GM18868 (cell line): ENCODE measurements around the gene STIP1.
"Not testable (repeated sequence)": the region's sequence is repeated elsewhere in the genome, so short reads cannot be mapped to it uniquely, and the experiment has no call there.

Experiments used
- ATAC-seq: cut with Tn5 transposase; IDR thresholded peaks from one replicate; pipeline ENCODE4 v1.9.1; 2021; ENCODE audit warnings: mild to moderate bottlenecking, moderate library complexity; ENCODE audit not compliant: unreplicated experiment

The STIP1 gene

DNA sequence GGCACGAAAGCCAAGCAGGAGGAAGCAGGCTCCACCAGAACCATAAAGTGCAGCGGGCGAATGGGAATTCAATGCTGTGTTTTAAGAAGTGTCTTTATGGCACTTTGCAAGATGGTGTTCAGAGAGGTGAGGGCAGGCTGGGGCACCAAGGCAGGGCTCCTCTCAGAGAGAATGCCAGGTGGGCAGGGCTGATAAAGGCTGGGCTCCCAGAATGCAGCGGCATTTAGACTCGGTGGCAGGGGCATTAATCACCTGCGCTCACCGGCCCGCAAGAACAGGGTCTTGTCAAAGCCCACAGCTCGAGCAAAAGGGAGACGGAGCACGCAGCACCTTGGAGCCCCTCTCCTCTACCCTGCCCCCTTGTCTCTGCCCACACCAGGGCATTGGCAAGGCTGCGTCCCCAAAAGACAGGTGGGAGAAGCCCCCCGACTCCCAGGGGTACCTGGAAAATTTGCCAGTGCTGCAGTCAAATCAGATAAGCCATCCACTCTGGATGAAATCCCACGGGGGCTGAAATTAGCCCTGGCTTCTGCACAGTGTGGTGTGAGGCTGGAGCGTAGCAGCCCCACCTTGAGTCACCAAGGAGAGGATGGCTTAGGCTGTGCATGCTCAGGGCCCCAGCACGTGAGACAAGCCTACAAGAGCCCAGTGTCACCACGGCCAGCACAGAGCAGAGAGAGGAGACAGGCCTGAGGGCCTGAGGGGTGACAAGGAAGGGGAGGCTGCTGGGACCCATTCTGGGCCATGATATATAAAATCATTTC, 28.2 kb upstream of the STIP1 start:
- no peak for ATAC-seq

DNA sequence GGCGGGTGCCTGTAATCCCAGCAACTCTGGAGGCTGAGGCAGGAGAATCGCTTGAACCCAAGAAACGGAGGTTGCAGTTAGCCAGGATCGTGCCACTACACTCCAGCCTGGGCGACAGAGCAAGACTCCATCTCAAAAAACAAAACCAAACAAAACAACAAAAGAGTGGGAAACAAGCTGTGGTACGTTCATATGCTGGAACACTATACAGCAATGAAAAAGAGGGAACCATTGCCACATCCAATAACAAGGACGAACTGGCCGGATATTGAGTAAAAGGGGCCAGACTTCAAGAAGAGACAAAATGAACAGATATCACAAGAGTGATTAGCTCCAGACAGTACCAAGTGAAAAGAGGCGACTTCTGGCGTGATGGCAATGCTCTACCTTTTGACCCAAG, 24.9 kb upstream of the STIP1 start:
- ATAC-seq = no peak

DNA sequence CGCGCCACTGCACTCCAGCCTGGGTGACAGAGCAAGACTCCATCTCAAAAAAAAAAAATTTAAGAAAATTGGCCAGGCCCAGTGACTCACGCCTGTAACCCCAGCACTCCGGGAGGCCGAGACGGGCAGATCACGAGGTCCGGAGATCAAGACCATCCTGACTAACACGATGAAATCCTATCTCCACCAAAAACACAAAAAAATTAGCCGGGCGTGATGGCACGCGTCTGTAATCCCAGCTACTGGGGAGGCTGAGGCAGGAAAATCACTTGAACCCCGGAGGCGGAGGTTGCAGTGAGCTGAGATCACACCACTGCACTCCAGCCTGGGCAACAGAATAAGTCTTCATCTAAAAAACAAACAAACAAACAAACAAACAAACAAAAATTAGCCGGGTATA, 23.2 kb upstream of the STIP1 start:
- ATAC-seq = not testable (repeated sequence)

DNA sequence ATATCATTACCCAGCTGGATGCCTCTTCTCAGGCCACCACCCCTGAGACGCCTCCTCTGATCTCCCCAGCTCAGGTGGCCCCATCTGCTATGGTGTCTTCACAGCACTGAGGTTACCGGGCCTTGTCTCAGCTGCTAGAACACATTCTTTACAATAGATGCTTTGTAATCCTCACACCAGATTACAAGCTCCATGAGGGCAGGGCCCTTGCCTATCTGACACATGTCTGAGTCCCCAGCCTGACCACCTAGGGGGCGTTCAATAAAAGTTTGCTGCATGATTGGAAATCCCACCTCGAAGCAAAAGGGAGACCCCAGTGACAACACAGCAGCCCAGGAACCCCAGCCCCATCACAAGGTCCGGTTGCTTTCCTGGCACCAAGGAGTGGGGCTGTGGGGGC, 22.0 kb upstream of the STIP1 start:
- ATAC-seq = no peak

DNA sequence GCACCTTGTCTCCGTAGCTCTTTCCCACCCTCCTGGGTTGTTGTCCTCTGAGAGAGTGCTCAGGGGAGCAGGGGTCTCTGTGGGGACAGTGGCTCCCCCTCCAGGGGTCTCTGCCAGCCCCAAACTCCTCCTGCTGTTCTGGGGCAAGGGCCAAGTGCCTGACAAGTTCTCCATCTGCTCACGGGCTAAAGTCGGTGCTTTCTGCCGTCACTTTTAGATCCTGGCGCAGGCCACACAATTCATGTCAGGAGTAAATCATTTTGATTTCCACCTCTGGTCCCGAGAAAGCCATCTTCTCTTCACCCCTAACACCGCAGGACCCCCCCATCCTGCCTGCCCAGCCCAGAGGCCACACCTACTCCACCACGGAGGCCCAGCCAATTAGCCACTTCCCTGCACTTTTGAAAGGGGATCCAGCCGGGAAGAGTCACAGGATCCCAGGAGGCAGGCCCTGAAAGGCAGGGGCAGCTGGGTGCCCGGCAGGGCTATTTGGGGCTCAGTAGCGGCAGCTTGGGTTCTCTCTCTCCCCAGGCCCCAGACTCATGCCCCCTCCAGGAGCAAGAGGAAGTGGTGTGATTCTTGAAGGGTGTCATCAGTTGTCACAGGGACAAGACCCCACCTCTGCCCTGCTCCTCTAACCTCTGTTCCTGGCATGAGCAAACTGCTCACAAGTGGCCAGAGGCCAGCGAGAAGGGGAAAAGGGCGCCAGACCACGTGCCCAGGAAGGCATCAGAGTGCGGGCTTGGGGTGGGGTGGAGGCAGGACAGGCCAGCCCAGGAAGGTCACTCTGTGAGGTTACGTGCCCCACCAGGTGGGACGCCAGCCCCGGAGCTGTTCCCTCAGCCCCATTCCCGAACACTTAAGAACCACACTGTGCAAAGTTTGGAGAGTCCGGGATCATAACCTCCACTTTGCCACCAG, 21.3 kb upstream of the STIP1 start:
- ATAC-seq = no peak

DNA sequence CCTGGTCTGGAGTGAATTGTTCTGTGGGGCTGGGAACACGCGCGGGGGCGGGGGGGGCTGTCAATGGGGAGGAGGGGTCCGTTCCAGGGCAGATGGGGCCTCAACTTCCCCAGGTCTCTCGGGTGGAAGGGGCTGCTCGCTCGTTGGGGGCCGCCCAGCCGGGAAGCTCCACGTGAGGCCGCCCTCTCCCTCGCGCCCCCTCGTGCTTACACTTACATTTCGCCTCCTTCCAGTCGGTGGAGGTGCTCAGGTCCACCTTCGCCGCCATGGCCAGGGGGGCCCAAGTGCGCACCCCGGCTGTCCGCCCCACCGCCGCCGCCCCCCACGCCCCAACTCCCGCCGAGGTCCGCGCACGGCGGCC, 20.5 kb upstream of the STIP1 start:
- peak; percentile 12 for ATAC-seq

DNA sequence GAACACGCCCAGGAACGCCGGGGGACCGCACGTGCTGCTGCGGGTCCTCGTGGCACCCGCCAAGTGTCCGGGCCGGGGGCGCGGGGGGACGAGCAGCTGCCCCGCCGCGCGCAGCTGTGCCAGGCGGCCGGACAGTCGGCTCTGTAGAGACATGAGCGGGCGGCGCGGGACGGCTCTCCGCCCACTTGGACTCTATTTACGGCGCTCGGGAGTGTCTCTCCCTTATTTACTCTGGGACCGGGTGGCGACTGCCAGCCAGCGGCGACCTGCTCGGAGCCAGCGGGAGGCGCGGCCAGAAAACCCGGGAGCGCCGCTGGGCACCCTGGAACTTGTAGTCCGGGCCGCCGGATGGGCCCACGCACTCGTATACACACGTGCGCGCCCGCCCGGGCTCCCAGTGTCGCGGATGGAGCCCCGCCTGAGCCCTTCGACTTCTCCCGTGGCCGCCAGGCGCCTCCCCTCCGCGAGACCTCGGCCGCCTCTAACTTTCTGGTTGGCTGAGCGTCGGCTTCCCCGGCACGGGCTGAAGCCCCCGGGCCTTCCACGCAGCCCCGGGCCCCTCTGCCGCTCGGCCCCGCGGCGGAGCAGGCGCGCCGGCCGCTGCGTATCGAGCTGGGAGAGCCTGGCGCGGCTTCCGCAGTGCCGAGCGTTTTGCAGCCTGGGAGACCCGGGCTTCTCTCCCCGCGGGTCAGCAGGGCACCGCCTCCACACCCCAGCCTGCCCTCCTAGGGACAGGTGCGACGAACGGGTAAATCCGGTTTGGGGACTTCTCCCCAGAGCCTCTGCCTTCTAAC, 19.9 kb upstream of the STIP1 start, which contains the start of gene MACROD1:
TSS of gene MACROD1 (minus strand) at position 272 of the 794 bp plus-strand sequence. CDS start at position 153, 119 bp downstream.
- ATAC-seq = peak; percentile 75

DNA sequence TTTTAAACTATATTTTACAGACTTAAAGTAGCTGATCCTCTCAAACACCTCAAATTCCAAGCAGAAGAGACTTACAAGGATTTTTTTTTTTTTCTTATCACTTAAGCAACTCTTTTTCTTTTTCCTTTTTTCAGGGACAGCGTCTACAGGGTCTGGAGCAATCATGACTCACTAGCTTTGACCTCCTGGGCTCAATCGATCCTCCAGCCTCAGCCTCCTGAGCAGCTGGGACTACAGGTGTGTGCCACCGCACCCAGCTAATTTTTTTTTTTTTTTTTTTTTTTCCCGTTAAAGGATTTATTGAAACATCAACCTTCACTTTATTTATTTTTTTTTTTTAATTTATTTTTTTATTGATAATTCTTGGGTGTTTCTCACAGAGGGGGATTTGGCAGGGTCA, 15.6 kb upstream of the STIP1 start:
- no peak for ATAC-seq

DNA sequence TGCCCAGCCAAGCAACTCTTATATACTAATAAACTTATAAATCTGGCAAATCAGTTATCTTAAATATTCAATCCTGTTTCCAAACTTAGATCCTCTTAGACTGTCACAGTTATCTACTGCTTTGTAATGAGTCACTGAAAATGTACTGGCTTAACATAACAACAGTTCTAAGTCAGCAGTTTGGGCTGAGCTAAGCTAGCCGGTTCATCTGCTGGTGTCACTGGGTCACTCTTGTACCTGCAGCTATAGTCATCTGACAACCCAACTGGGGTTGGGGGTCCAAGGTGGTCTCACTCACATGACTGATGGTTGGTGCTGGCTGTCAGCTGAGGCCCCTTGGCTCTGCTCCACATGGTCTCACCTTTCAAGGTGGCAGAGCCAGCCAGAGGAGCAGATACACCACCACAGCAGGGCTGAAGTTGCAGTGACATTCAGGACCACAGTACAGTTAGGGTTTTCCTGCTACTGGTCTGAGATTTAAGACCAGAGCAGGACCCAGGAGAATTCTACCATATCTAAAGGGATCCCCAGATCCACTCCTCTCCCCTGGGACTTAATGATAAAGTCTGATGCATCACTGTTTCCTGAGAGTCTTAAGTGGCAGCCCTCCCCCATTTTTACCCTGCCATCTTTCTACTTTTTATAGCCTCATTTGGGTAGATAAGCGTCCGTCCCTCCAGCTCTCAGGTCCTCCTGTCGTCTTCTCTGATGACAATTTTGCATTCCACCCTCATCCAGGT, 12.2 kb upstream of the STIP1 start:
- ATAC-seq = no peak

DNA sequence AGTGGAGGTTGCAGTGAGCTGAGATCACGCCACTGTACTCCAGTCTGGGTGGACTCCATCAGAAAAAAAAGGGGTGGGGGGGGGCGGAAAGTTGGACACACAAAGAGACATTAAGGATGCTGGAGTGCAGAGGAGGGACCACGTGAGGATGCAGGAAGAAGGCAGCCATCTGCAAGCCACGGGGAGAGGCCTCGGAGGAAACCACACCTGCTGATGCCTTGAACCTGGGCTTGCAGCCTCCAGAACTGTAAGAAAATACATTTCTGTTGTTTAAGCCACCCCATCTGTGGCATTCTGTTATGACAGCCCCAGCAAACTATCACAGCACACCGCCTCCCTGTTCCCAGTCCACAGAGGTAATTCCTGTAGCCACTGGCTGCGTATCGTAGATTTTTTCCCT, 9.2 kb upstream of the STIP1 start:
- ATAC-seq = no peak

DNA sequence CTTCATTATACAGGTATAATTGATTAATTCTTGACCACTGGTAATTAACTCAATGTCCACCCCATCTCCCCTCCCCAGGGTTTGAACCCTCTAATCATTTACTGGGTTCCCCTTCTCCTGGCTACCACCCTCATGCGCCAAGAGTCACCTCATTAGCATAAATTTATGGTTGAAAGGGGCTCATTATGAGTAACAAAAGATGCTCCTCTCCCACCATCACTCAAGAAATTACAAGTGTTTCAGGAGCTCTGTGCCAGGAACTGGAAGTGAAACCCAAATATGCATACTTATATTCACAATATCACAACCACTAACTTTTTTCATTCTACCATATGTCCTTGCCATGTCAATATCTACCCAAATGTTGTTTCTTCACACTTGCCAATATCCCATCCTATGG, 7.8 kb upstream of the STIP1 start:
- no peak for ATAC-seq

DNA sequence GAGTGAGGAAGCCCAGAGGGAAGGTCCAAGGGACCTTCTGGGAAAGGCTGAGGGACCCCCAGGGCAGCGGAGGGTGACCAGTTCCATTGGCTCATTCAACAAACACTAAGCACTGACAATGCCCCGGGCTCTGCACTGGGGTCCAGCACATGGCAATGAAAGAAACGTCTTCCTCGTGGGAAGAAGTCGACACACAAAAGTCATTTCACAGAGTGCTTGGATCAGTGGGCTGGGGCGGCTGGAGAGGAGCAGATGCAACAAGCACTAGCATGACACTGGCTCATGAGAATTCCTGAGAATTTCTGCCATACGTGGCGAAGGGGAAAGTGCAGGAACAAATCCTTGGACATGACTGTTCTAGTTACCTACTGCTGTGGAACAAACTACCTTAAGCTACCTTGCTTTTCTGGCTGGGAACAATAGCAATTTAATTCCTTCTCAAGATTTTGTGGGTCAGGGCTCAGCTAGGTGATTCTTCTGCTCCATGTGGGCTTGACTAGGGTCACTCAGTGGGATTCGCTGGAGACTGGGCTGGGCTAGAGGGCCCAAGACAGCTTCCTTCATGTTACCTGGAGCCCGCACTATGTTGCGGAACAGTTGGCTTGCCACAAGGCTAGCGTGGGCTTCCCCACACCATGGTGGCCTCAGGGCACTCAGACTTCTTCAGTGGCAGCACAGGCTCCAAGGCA, 6.9 kb upstream of the STIP1 start:
- ATAC-seq = no peak

DNA sequence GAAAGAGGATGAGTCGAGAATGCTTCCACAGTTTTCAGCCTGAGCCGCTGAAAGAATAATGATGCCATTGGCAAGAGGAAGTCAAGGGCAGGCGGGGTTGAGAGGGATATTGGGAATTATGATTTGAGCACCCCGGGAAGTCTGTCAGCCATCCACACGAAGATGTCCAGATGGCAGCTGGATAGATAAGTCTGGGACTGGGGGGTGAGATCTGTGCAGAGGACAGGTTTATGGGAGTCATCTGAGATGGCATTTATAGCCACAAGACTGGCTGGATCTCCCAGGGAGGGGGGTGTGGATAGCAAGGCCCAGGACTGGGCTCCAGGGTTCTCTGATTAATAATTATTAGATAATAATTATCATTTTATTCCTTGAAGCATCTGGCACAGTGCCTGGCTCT, 5.1 kb upstream of the STIP1 start:
- ATAC-seq = no peak

DNA sequence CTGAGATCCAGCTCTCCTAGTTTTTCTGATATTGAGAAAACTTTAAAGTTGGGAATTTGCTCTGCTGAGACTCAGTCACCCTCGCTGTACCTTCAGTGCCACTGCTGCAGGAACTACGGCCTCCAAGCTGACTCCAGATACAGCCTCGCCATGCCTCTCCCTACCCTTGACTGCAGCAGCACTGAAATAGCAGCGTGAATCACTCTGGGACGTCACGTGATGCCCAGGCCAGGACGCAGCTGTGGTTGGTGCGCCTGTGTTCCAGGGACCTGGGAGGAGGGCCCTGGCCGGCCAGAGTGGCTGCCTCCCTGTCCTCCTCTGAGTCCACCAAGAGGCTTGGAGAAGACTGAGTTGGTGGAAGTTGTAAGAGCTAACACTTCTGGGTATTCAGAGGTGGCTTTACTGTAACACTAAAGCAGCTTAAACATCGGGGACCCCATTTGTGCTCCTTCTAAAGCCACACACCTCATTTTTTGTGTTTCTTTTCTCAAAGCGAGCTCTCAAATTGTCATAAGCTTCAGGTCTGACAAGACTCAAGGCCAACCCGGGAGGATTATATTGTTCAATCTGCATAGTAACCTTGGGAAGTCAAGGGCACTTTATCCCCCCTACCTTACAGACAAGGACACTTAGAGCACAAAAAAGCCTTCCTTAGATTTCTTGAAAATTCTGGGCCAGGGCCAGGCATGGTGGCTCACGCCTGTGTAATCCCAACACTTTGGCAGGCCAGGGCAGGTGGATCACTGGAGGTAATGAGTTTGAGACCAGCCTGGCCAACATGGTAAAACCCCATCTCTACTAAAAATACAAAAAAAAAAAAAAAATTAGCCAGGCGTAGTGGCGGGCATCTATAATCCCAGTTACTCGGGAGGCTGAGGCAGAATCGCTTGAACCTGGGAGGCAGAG, 4.2 kb upstream of the STIP1 start:
- ATAC-seq = no peak

DNA sequence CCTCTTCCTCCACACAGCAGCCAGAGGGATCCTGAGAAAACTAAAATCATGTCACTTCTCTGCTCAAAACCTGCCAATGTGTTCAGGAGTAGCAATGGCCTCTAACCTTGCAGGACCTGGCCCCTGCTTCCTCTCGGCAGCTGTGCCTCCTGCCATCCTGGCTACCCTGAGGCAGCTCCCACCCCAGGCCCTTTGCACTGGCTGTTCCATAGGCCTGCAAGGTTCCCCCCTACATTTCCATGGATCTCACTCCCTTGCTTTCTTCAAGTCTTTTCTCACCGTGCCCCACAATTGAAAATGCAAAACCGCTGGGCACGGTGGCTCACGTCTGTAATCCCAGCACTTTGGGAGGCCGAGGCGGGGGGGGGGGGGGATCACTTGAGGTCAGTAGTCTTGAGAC, 2.1 kb upstream of the STIP1 start:
- no peak for ATAC-seq

DNA sequence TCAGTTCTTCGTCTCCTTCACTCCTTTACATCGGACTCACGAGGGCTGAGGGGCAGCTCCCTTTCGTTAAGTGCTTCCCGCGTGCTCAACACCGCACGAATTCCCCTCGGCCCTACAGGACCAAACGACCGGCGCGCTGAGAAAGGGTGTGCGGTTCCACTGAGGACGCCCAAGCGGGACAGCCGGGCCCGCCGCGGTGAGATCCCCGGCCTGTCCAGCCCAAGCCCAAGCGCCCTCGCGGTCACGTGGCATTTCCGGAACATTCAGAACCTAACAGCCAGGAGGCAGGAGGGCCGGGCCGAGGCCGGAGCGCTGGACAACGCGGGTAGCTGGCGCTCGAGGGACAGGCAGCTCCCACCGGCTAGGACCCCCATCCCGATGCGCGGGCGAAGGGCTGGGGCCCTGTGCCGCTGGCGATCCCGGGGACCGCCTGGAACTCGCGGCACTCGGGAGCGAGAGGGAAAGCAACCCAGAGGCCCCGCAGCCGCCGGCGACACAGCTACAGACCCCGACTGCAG, 737 bp upstream of the STIP1 start:
- peak; percentile 14 for ATAC-seq

DNA sequence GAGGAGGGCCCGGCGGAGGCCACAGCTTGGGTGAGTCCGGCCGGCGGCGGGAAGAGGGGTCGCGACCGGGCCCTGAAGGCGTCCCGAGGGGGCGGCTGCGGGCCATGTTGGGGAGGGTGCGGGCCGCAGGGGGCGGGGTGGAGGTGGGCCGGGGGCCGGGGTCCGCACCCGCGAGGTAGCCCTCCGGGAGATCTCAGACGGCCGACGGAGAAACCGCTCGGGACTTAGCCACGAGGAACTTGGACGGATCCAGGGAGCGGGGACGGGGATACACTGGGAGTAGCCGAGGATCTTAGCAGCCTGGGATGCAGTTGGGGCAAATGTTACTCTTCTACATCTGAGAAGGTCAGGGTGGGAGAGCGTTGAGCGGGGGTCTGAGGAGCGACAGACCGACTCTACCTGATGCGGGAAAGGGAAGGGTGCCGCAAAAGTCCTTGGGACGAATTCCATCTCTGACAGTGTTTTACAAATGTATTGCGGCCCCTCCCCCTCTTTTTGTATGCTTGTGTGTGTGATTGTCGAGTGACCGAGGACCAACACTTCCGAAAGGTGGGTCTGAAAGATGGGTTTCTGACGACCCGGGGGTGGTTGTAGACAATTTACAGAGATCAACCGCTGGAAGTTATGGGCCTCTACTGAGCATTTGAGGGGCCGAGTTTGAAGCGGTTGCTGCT, 658 bp downstream of the STIP1 start:
- no peak for ATAC-seq

DNA sequence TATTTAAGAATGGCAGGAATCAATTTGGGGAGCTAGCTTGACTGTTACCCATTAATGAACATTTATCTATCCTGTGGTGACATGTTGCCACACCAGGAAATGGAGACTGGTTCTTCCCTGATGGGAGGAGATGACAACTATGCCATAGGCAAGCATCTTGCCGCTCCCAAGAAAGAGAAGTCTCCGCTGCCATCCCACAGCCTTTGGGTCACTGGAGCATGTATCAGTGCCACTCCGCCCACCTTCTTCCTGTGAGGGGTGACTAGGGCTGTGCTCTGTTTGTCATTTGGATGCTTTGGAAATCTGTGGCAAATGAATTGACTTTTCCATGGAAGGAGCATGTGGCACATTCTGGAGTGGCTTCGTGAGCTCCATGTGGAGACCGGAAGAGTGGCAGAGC, 6.5 kb downstream of the STIP1 start:
- no peak for ATAC-seq
